PFSK-1 (cell line): ENCODE measurements around the gene CALML6.

ENCODE experiments used
- POLR2AphosphoS5 ChIP-seq: IDR thresholded peaks from 2 replicates; pipeline ENCODE4 v1.6.1; 2012; ENCODE audit warnings: low read depth, mild to moderate bottlenecking, control low read depth, low read length, moderate library complexity
- REST ChIP-seq, 2 experiments: IDR thresholded peaks; 2 replicates each; pipeline versions ENCODE4 v1.6.1 to v1.8.0; 2011 to 2012; ENCODE audit warnings: low read depth in 2 of 2, low read length in 2 of 2, control low read depth in 1 of 2, inconsistent platforms in 1 of 2, mild to moderate bottlenecking in 1 of 2, moderate library complexity in 1 of 2; ENCODE audit not compliant: insufficient read depth in 1 of 2
- SIN3A ChIP-seq: IDR thresholded peaks from 2 replicates; pipeline ENCODE4 v1.6.1; 2012; ENCODE audit warnings: mild to moderate bottlenecking, low read length, moderate library complexity, borderline replicate concordance; ENCODE audit not compliant: insufficient read depth
- TAF1 ChIP-seq: IDR thresholded peaks from 2 replicates; pipeline ENCODE4 v1.6.1; 2012; ENCODE audit warnings: low read length, control low read depth, borderline replicate concordance; ENCODE audit not compliant: insufficient read depth

GRCh38 chr1:1917304-1917976, 2.4 kb downstream of the CALML6 start:
- no peak for TF ChIP-seq POLR2AphosphoS5
- no peak for TF ChIP-seq TAF1
- TF ChIP-seq SIN3A, result no peak
- no peak for TF ChIP-seq REST (IDR thresholded peaks at IDR 0.05; ENCODE audit: insufficient read depth in 1 of 2, low read depth in 2 of 2, low read length in 2 of 2)
